ENCODE measurements around the gene CORO2B. TPM values are rescaled to one million over a fixed set of nuclear protein-coding genes. Genes with fewer than 3 reads are reported as not detected.

Gene CORO2B
- total and polyA plus RNA-seq, 2 experiments from 2014 or later: 1.6 to 4.6 TPM

- TF ChIP-seq ZNF462 (CRISPR knock-in tag; IDR thresholded peaks at IDR 0.05) (no peak), NANOG (IDR thresholded peaks at IDR 0.05; ENCODE audit: borderline replicate concordance) (no peak), CREB1 (CRISPR knock-in tag; IDR thresholded peaks at IDR 0.05; ENCODE audit: low read depth) (no peak), STAT1 (IDR thresholded peaks at IDR 0.05; ENCODE audit: unreplicated experiment) (no peak), EZH2 (IDR thresholded peaks at IDR 0.05; ENCODE audit: low read depth, unreplicated experiment) (no peak), EZH2phosphoT487 (IDR thresholded peaks at IDR 0.05; ENCODE audit: unreplicated experiment) (no peak), CTCF (conservative IDR thresholded peaks at IDR 0.05; ENCODE audit: low read depth in 2 of 2) (no peak)
These were observed 66.2 kb downstream of the CORO2B start (continued) for GRCh38 chr15:68644996-68645395.

- Histone ChIP-seq H2AFZ (no peak overlapping the region), H3K9me2 (ENCODE audit: insufficient read depth) (no peaks in the 10 kb centered on the region), H3F3A (replicated peaks; ENCODE audit: low read depth) (no peaks in the 10 kb centered on the region), H3K4me2 (no peak overlapping the region), H4K20me1 (replicated peaks; ENCODE audit: insufficient read depth) (no peaks in the 10 kb centered on the region), H3K79me2 (replicated peaks; ENCODE audit: insufficient read depth) (no peaks in the 10 kb centered on the region), H3K36me3 (ENCODE audit: insufficient read depth) (no peaks in the 10 kb centered on the region), H3K4me1 (ENCODE audit: insufficient read depth) (0 out of 2 replicates have a peak, but pooled peaks cover 6% of the 10 kb centered on the region), H3K27me3 (ENCODE audit: insufficient read depth) (no peaks in the 10 kb centered on the region), H3K27ac (ENCODE audit: low read depth) (no peak overlapping the region), H3K4me3 (no peak overlapping the region)
- ATAC-seq (no peak), DNase-seq (ENCODE audit: low spot score) (no peak)
- Mint-ChIP-seq H3K27me3 (ENCODE audit: insufficient read depth, low read depth, poor library complexity) (peaks cover 7% of the 10 kb centered on the region), H3K36me3 (ENCODE audit: low read depth) (no peaks in the 10 kb centered on the region), H3K27ac (no peak overlapping the region), H3K9me3 (no peaks in the 10 kb centered on the region), H3K4me3 (no peak overlapping the region), H3K4me1 (peaks cover 16% of the 10 kb centered on the region)
- TF ChIP-seq EZH2phosphoT487 (IDR thresholded peaks at IDR 0.05; ENCODE audit: unreplicated experiment) (no peak), EZH2 (IDR thresholded peaks at IDR 0.05; ENCODE audit: low read depth, unreplicated experiment) (no peak), ZNF114 (CRISPR knock-in tag; IDR thresholded peaks at IDR 0.05) (no peak), CTCF (conservative IDR thresholded peaks at IDR 0.05; ENCODE audit: low read depth in 2 of 2) (no peak)
These were observed 67.4 kb downstream of the CORO2B start for GRCh38 chr15:68646156-68646555.

Measured in GM23338 (cell line).